RWPE2 (cell line): ENCODE data around the gene GJB6.
A peak's percentile ranks its signal among the peaks of the same experiment; 100 is the strongest.

Source experiments
- ATAC-seq: fragments of 200-7000 bp; cut with Tn5 transposase; 3 replicates; pipeline ENCODE4 v1.9.1; 2021; ENCODE audit warnings: low read depth
- DNase-seq: peaks from one replicate; pipeline ENCODE4 v3.0.0-alpha.2; 2020; ENCODE audit warnings: low spot score
- H3K27ac ChIP-seq: fragments of 450-650 bp; 2 replicates; pipeline ENCODE4 v1.5.1; 2017; ENCODE audit warnings: mild to moderate bottlenecking; ENCODE audit not compliant: poor library complexity, severe bottlenecking
- H3K27me3 ChIP-seq: fragments of 250-450 bp; sonication (Bioruptor Pico); 2 replicates; pipeline ENCODE4 v1.5.1; 2021; ENCODE audit warnings: mild to moderate bottlenecking, moderate library complexity; ENCODE audit not compliant: insufficient read depth, poor library complexity, severe bottlenecking
- H3K36me3 ChIP-seq: fragments of 250-450 bp; sonication (Bioruptor Pico); 2 replicates; pipeline ENCODE4 v1.5.1; 2020; ENCODE audit warnings: low read depth, mild to moderate bottlenecking, moderate library complexity
- H3K4me1 ChIP-seq: fragments of 250-450 bp; sonication (Bioruptor Pico); 2 replicates; pipeline ENCODE4 v1.5.1; 2021; ENCODE audit warnings: mild to moderate bottlenecking, moderate library complexity; ENCODE audit not compliant: insufficient read depth, poor library complexity, severe bottlenecking
- H3K4me3 ChIP-seq: fragments of 250-450 bp; sonication (Bioruptor Pico); 2 replicates; pipeline ENCODE4 v1.5.1; 2021; ENCODE audit warnings: mild to moderate bottlenecking, moderate library complexity; ENCODE audit not compliant: severe bottlenecking
- H3K9me3 ChIP-seq: fragments of 250-450 bp; sonication (Bioruptor Pico); 2 replicates; pipeline ENCODE4 v1.5.1; 2021; ENCODE audit warnings: mild to moderate bottlenecking, moderate library complexity; ENCODE audit not compliant: severe bottlenecking
- TF ChIP-seq, protein P1 (sequence below): fragments of 450-650 bp; IDR thresholded peaks from one replicate; pipeline ENCODE4 v1.5.1; 2017; ENCODE audit warnings: mild to moderate bottlenecking, moderate library complexity; ENCODE audit not compliant: poor library complexity, severe bottlenecking

The GJB6 gene

DNA sequence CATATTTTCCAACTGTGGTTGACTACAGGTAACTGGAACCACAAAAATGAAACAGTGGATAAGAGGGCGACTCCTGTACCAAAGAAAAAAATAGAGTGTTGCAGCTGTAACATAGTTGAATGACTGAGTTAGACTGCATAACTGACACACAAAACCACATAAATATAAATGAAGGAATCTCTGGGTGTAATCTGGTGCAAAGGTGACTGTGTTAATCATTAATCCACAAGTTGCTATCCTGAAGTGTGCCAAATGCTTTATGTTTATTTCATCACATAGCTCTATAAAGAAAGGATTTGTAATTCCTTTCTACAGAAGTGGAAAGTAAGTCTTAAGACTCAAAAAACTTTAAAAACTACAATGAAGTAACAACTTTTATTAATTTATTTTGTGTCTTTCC, 33.3 kb downstream of the GJB6 start:
- TF ChIP-seq, protein P1, sequence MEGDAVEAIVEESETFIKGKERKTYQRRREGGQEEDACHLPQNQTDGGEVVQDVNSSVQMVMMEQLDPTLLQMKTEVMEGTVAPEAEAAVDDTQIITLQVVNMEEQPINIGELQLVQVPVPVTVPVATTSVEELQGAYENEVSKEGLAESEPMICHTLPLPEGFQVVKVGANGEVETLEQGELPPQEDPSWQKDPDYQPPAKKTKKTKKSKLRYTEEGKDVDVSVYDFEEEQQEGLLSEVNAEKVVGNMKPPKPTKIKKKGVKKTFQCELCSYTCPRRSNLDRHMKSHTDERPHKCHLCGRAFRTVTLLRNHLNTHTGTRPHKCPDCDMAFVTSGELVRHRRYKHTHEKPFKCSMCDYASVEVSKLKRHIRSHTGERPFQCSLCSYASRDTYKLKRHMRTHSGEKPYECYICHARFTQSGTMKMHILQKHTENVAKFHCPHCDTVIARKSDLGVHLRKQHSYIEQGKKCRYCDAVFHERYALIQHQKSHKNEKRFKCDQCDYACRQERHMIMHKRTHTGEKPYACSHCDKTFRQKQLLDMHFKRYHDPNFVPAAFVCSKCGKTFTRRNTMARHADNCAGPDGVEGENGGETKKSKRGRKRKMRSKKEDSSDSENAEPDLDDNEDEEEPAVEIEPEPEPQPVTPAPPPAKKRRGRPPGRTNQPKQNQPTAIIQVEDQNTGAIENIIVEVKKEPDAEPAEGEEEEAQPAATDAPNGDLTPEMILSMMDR = no peak
- ATAC-seq (no peak), DNase-seq (no peak)
- Histone ChIP-seq H3K36me3 (no peaks in the 10 kb centered on the region), H3K27ac (no peak overlapping the region), H3K27me3 (no peaks in the 10 kb centered on the region), H3K4me3 (no peak overlapping the region), H3K9me3 (no peaks in the 10 kb centered on the region), H3K4me1 (peaks cover 18% of the 10 kb centered on the region)

DNA sequence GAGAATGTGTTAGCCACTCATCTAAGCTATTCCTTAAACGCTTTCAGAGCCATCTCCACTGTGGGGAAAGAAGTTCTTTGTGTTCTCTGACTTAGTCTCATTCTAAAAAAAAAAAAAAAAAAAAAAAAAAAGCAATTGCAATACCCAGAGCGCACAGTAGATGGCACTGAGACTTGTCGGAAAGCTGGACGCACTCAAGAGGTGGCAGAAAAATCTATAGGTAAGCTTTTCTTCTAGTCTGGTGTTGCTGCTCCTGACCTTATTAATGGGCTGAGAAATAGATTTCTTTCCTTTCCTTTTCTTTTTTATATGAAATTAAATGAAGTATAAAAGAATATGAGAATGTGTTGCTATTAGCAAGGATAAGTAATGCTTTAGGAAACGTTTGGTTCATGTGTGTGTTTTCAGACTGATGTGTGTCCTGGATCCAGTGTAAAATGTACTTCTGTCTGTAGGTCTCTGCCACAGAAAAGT, 34.7 kb downstream of the GJB6 start:
- no peak for DNase-seq
- TF ChIP-seq, protein P1 = peak; percentile 82
- no peak overlapping the region for H3K27ac ChIP-seq
- H3K4me1 ChIP-seq = peaks cover 24% of the 10 kb centered on the region
- no peaks in the 10 kb centered on the region for H3K36me3 ChIP-seq
- ATAC-seq = no peak
- H3K4me3 ChIP-seq = no peak overlapping the region
- H3K9me3 ChIP-seq = no peaks in the 10 kb centered on the region
- no peaks in the 10 kb centered on the region for H3K27me3 ChIP-seq

DNA sequence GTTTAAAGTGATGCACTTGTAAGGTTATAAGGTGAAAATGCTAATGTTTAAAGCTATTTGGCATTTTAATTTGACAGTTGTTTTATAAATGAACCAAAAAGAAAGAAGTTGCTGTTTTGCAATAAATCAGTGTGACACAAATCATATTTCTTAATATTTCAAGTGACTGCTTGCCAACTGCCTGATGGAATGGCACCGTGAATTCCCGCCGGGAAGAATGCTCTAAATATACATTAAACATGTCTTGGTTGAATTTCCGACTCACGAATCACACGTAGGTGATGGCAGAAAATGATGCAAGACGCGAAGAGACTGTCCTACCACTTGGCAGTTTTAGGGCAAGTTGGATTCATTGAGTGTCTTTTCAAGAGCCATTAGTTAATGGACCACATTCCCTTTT, 36.3 kb downstream of the GJB6 start:
- H3K9me3 ChIP-seq = no peaks in the 10 kb centered on the region
- H3K27me3 ChIP-seq = no peaks in the 10 kb centered on the region
- DNase-seq (no peak), ATAC-seq (no peak)
- H3K36me3 ChIP-seq = peaks cover 11% of the 10 kb centered on the region; the same call in 1 of the 2 replicates
- H3K4me3 ChIP-seq = no peak overlapping the region
- TF ChIP-seq, protein P1 = no peak
- no peak overlapping the region for H3K27ac ChIP-seq
- H3K4me1 ChIP-seq = peaks cover 31% of the 10 kb centered on the region

DNA sequence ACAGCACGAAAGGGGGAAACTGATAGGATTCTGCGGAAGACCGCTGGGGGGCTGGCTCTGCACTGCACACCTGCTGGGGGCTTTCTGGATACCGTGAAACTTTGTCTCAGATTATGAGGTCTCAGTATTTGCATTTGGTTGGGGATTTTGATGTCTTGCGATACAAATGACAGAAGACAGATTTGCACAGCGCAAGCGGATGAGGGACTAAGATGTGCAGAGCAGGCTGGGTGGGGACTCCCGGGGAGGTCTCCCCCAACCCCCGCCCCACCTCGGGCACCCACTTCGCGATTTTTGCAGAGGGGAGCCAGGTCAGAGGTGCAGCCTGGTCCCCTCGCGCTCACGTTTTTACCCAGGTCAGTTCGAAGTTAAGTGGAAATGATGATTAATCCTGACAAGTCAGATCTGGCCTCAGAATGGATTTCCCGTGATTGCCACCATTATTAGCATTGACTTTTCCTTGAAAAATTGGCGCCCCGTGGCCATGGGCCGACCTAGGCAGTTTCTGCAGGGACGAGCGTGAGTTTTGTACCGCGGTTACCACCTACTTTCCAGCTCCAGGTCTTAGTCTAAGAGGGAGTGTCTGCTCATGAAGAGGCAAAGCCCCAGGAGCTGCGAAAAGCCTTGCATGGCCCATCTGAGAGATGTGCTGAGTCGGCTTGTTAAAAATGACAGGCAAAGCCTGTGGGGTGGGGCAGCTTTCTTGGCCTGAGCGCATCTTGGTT, 38.0 kb downstream of the GJB6 start:
- DNase-seq = no peak
- ATAC-seq = no peak
- Histone ChIP-seq H3K27me3 (no peaks in the 10 kb centered on the region), H3K36me3 (peaks cover 24% of the 10 kb centered on the region), H3K4me3 (peak overlapping the region; percentile 48), H3K9me3 (no peaks in the 10 kb centered on the region), H3K4me1 (peaks cover 41% of the 10 kb centered on the region), H3K27ac (no peak overlapping the region)
- TF ChIP-seq, protein P1 = no peak
